ENCODE data around the gene MYH6. TPM values are rescaled to one million over a fixed set of nuclear protein-coding genes. Genes with fewer than 3 reads are reported as not detected.

Gene MYH6
- total RNA-seq, 4 donors from 2014 or later, result 0.16 to 1.5 TPM; not detected in 2

DNA sequence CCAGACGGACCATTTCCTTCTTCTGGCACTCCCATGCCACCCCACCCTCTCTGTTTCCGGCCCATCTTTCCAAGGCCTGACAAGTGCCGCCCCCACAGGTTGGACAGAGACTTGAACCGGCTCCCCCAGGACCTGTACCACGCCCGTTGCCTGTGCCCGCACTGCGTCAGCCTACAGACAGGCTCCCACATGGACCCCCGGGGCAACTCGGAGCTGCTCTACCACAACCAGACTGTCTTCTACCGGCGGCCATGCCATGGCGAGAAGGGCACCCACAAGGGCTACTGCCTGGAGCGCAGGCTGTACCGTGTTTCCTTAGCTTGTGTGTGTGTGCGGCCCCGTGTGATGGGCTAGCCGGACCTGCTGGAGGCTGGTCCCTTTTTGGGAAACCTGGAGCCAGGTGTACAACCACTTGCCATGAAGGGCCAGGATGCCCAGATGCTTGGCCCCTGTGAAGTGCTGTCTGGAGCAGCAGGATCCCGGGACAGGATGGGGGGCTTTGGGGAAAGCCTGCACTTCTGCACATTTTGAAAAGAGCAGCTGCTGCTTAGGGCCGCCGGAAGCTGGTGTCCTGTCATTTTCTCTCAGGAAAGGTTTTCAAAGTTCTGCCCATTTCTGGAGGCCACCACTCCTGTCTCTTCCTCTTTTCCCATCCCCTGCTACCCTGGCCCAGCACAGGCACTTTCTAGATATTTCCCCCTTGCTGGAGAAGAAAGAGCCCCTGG is 32.4 kb downstream of the MYH6 start:
- intact Hi-C loops (cut with DNase I; ENCODE audit: low total_unique reads) (no loop called here), in situ Hi-C loops (cut with MboI; ENCODE audit: low pct_ligation_motif_present in 1 of 4, low pct_unique_long_range_greater_than_20kb in 1 of 4, low sequenced_read_pairs in 3 of 4) (loop anchor here in 1 of 4 donors (25.0 kb wide), 1 partner anchor 113 kb away; no protein-coding TSS in a partner anchor)
- Histone ChIP-seq H3K4me1 (peaks cover 0 to 6% (median 0%) of the 10 kb centered on the region in 4 donors), H3K36me3 (no peaks in the 10 kb centered on the region), H3K4me3 (no peak overlapping the region), H3K27me3 (no peaks in the 10 kb centered on the region), H3K27ac (peak overlapping the region in 1 of 4 donors; percentile 38), H3K9me3 (no peaks in the 10 kb centered on the region)
- TF ChIP-seq POLR2AphosphoS5 (IDR thresholded peaks at IDR 0.05) (no peak), EP300 (IDR thresholded peaks at IDR 0.05; ENCODE audit: low read depth) (no peak), POLR2A (IDR thresholded peaks at IDR 0.05) (no peak)
- TF ChIP-seq, protein P1, sequence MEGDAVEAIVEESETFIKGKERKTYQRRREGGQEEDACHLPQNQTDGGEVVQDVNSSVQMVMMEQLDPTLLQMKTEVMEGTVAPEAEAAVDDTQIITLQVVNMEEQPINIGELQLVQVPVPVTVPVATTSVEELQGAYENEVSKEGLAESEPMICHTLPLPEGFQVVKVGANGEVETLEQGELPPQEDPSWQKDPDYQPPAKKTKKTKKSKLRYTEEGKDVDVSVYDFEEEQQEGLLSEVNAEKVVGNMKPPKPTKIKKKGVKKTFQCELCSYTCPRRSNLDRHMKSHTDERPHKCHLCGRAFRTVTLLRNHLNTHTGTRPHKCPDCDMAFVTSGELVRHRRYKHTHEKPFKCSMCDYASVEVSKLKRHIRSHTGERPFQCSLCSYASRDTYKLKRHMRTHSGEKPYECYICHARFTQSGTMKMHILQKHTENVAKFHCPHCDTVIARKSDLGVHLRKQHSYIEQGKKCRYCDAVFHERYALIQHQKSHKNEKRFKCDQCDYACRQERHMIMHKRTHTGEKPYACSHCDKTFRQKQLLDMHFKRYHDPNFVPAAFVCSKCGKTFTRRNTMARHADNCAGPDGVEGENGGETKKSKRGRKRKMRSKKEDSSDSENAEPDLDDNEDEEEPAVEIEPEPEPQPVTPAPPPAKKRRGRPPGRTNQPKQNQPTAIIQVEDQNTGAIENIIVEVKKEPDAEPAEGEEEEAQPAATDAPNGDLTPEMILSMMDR (IDR thresholded peaks at IDR 0.05), result no peak
- no peak for DNase-seq
- 81% methylated on average over 12 of the region's 21 CpGs; no CpG with 5 or more reads in 1 of the 2 donors for WGBS, 2 donors (ENCODE audit: low coverage in 1 of 2)

DNA sequence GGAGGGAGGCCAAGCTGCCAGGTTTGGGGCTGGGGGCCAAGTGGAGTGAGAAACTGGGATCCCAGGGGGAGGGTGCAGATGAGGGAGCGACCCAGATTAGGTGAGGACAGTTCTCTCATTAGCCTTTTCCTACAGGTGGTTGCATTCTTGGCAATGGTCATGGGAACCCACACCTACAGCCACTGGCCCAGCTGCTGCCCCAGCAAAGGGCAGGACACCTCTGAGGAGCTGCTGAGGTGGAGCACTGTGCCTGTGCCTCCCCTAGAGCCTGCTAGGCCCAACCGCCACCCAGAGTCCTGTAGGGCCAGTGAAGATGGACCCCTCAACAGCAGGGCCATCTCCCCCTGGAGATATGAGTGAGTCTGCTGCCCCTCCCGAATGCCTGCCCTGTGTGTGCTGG is 35.0 kb downstream of the MYH6 start:
- Histone ChIP-seq H3K27ac (no peak overlapping the region), H3K27me3 (no peaks in the 10 kb centered on the region), H3K9me3 (no peaks in the 10 kb centered on the region), H3K4me3 (no peak overlapping the region), H3K36me3 (no peaks in the 10 kb centered on the region), H3K4me1 (no peaks in the 10 kb centered on the region)
- WGBS, 2 donors (ENCODE audit: low coverage in 1 of 2), result 87 to 100% methylated on average over 1 to 3 of the region's 3 CpGs
- in situ Hi-C loops (cut with MboI; ENCODE audit: low pct_ligation_motif_present in 1 of 4, low pct_unique_long_range_greater_than_20kb in 1 of 4, low sequenced_read_pairs in 3 of 4) (no loop called here), intact Hi-C loops (cut with DNase I; ENCODE audit: low total_unique reads) (no loop called here)
- TF ChIP-seq POLR2AphosphoS5 (IDR thresholded peaks at IDR 0.05), result no peak
- TF ChIP-seq POLR2A (IDR thresholded peaks at IDR 0.05), result no peak
- TF ChIP-seq, protein P1 (IDR thresholded peaks at IDR 0.05), result no peak
- TF ChIP-seq EP300 (IDR thresholded peaks at IDR 0.05; ENCODE audit: low read depth), result no peak
- DNase-seq, result no peak

DNA sequence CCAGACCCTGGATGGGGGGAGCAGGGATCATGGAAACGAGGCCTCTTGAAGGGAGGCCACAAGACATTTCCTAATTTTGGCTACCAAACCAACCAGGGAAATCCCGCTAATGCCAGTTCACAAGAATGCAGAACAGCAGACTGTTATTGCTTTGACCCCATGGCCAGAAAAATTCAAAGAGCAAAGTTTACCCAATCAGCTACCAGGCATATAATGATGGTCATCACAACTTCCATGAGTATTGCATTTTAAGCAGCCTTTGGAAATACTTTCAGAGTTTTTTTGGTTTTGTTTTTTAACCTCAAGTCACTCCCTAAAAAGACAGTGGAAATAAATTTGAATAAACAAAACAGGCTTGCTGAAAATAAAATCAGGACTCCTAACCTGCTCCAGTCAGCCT is 35.6 kb downstream of the MYH6 start, which contains the start of gene IL25:
IL25 (plus strand) TSS at position 301 of the 400 bp plus-strand sequence.
- H3K4me1 ChIP-seq, result no peaks in the 10 kb centered on the region
- TF ChIP-seq EP300 (IDR thresholded peaks at IDR 0.05; ENCODE audit: low read depth) (no peak), POLR2AphosphoS5 (IDR thresholded peaks at IDR 0.05) (no peak), POLR2A (IDR thresholded peaks at IDR 0.05) (no peak)
- TF ChIP-seq, protein P1 (IDR thresholded peaks at IDR 0.05), result no peak
- WGBS, 2 donors (ENCODE audit: low coverage in 1 of 2), result 62% methylated on average over 2 of the region's 2 CpGs; no CpG with 5 or more reads in 1 of the 2 donors
- no peak within 1 kb of the TSS for H3K4me3 ChIP-seq
- DNase-seq, result no peak
- H3K36me3 ChIP-seq, result no peaks in the 10 kb centered on the region
- peaks cover 4% of the 10 kb centered on the region for H3K27me3 ChIP-seq
- in situ Hi-C loops (cut with MboI; ENCODE audit: low pct_ligation_motif_present in 1 of 4, low pct_unique_long_range_greater_than_20kb in 1 of 4, low sequenced_read_pairs in 3 of 4) (no loop called here), intact Hi-C loops (cut with DNase I; ENCODE audit: low total_unique reads) (no loop called here)
- H3K27ac ChIP-seq, result no peak within 1 kb of the TSS
- H3K9me3 ChIP-seq, result no peaks in the 10 kb centered on the region

- peaks cover 0 to under 1% (median under 1%) of the 10 kb centered on the region in 4 donors for H3K4me1 ChIP-seq
- H3K27me3 ChIP-seq, result peaks cover 6% of the 10 kb centered on the region
- H3K36me3 ChIP-seq, result no peaks in the 10 kb centered on the region
- in situ Hi-C loops (cut with MboI; ENCODE audit: low pct_ligation_motif_present in 1 of 4, low pct_unique_long_range_greater_than_20kb in 1 of 4, low sequenced_read_pairs in 3 of 4) (no loop called here), intact Hi-C loops (cut with DNase I; ENCODE audit: low total_unique reads) (no loop called here)
- no peak overlapping the region for H3K27ac ChIP-seq
- H3K4me3 ChIP-seq, result no peak overlapping the region
- no peaks in the 10 kb centered on the region for H3K9me3 ChIP-seq
- DNase-seq, result no peak
- TF ChIP-seq POLR2A (IDR thresholded peaks at IDR 0.05), result no peak
- TF ChIP-seq POLR2AphosphoS5 (IDR thresholded peaks at IDR 0.05), result no peak
- TF ChIP-seq, protein P1 (IDR thresholded peaks at IDR 0.05), result no peak
- no peak for TF ChIP-seq EP300 (IDR thresholded peaks at IDR 0.05; ENCODE audit: low read depth)
- 92% methylated on average over 1 of the region's 1 CpG; no CpG with 5 or more reads in 1 of the 2 donors for WGBS, 2 donors (ENCODE audit: low coverage in 1 of 2)
Observed at GRCh38 chr14:23371865-23372264, 36.2 kb downstream of the MYH6 start.
